K562 (cell line): ENCODE results near the gene SETX.

Experiments used
- IRF2 ChIP-seq: sonication (generic); formaldehyde crosslinking; IDR thresholded peaks from 2 replicates; pipeline ENCODE4 v1.8.1; 2022; ENCODE audit warnings: mild to moderate bottlenecking, missing genetic modification reagents
- MCM2 ChIP-seq: fragments of 450-650 bp; IDR thresholded peaks from 2 replicates; pipeline ENCODE4 v1.6.1; 2017; ENCODE audit warnings: low read depth, mild to moderate bottlenecking
- MEF2D ChIP-seq: conservative IDR thresholded peaks from 2 replicates; pipeline ENCODE4 v1.6.1; 2016; ENCODE audit warnings: low read depth, missing genetic modification characterization, missing compliant biosample characterization
- TF ChIP-seq, protein P1 (sequence below), 2 experiments: fragments of 450-650 bp in 1 of 2; sonication (generic) in 1 of 2; formaldehyde crosslinking in 1 of 2; IDR thresholded peaks in 1 of 2; conservative IDR thresholded peaks in 1 of 2; 2 replicates each; pipeline versions ENCODE4 v1.6.1 to v1.8.1; 2016 to 2023; ENCODE audit warnings: mild to moderate bottlenecking in 2 of 2, moderate library complexity in 2 of 2, inconsistent platforms in 1 of 2, missing genetic modification reagents in 1 of 2
- TF ChIP-seq, protein P2 (sequence below): fragments of 450-650 bp; formaldehyde crosslinking; IDR thresholded peaks from 2 replicates; pipeline ENCODE4 v1.4.0; 2020; ENCODE audit warnings: mild to moderate bottlenecking, mixed read lengths

DNA sequence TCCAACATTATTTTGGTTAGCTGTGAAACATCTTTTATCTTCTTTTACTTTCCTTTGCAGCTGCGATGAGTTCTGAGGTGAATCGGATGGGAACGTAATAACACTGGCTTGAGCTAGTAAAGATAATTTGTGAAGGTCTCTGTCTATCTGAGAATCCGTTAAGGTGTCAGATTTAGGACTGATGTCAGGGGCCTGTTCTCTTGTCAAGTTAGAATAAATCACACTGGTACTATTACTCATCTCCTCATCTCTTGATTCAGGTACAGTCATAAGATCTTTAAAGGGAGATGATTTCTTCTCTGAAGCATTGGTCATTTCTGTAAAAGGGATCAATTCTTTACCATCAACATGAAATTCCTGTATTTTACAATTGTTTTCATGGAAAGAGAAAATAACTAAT is 26.2 kb downstream of the SETX start:
- no peak for TF ChIP-seq MEF2D (tag)
- TF ChIP-seq MCM2 = no peak
- no peak for TF ChIP-seq IRF2 (CRISPR knock-in tag)
- TF ChIP-seq, protein P1, sequence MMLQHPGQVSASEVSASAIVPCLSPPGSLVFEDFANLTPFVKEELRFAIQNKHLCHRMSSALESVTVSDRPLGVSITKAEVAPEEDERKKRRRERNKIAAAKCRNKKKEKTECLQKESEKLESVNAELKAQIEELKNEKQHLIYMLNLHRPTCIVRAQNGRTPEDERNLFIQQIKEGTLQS (IDR thresholded peaks at IDR 0.05) = no peak
- TF ChIP-seq, protein P1 (CRISPR knock-in tag; conservative IDR thresholded peaks at IDR 0.05) = no peak
- TF ChIP-seq, protein P2, sequence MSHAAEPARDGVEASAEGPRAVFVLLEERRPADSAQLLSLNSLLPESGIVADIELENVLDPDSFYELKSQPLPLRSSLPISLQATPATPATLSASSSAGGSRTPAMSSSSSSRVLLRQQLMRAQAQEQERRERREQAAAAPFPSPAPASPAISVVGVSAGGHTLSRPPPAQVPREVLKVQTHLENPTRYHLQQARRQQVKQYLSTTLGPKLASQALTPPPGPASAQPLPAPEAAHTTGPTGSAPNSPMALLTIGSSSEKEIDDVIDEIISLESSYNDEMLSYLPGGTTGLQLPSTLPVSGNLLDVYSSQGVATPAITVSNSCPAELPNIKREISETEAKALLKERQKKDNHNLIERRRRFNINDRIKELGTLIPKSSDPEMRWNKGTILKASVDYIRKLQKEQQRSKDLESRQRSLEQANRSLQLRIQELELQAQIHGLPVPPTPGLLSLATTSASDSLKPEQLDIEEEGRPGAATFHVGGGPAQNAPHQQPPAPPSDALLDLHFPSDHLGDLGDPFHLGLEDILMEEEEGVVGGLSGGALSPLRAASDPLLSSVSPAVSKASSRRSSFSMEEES (CRISPR knock-in tag) = no peak
